ENCODE results near the gene SLU7. TPM values are rescaled to one million over a fixed set of nuclear protein-coding genes. Genes with fewer than 3 reads are reported as not detected.

SLU7 gene
- total and polyA plus RNA-seq, 9 of the 15 experiments (the other 6 are each of a cell fraction or from before 2014, with no cell fraction given): 42.1 to 65.7 (median 54.8) TPM

DNA sequence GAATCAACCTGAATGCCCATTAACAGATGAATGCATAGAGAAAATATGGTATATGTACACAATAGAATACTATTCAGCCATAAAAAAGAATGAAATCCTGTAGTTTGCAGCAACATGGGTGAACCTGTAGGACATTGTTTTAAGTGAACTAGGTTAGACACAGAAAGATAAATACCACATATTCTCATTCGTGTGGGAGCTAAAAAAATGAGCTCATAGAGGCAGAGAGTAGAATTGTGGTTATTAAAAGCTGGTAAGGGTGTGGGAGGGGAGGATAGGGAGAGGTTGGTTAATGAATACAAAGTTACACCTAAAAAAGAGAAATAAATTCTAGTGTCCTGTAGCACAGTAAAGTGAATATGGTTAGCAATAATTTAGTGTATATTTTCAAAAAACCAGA lies 26.3 kb upstream of the SLU7 start (continued):
- TF ChIP-seq, protein P1, sequence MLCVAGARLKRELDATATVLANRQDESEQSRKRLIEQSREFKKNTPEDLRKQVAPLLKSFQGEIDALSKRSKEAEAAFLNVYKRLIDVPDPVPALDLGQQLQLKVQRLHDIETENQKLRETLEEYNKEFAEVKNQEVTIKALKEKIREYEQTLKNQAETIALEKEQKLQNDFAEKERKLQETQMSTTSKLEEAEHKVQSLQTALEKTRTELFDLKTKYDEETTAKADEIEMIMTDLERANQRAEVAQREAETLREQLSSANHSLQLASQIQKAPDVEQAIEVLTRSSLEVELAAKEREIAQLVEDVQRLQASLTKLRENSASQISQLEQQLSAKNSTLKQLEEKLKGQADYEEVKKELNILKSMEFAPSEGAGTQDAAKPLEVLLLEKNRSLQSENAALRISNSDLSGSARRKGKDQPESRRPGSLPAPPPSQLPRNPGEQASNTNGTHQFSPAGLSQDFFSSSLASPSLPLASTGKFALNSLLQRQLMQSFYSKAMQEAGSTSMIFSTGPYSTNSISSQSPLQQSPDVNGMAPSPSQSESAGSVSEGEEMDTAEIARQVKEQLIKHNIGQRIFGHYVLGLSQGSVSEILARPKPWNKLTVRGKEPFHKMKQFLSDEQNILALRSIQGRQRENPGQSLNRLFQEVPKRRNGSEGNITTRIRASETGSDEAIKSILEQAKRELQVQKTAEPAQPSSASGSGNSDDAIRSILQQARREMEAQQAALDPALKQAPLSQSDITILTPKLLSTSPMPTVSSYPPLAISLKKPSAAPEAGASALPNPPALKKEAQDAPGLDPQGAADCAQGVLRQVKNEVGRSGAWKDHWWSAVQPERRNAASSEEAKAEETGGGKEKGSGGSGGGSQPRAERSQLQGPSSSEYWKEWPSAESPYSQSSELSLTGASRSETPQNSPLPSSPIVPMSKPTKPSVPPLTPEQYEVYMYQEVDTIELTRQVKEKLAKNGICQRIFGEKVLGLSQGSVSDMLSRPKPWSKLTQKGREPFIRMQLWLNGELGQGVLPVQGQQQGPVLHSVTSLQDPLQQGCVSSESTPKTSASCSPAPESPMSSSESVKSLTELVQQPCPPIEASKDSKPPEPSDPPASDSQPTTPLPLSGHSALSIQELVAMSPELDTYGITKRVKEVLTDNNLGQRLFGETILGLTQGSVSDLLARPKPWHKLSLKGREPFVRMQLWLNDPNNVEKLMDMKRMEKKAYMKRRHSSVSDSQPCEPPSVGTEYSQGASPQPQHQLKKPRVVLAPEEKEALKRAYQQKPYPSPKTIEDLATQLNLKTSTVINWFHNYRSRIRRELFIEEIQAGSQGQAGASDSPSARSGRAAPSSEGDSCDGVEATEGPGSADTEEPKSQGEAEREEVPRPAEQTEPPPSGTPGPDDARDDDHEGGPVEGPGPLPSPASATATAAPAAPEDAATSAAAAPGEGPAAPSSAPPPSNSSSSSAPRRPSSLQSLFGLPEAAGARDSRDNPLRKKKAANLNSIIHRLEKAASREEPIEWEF (CRISPR knock-in tag; IDR thresholded peaks at IDR 0.05): no peak
- TF ChIP-seq SRF (CRISPR knock-in tag; IDR thresholded peaks at IDR 0.05): no peak
- TF ChIP-seq HSF4 (CRISPR knock-in tag; IDR thresholded peaks at IDR 0.05; ENCODE audit: borderline replicate concordance): no peak
- no peak for TF ChIP-seq ZNF263 (CRISPR knock-in tag; IDR thresholded peaks at IDR 0.05; ENCODE audit: borderline replicate concordance)
- TF ChIP-seq, protein P2, sequence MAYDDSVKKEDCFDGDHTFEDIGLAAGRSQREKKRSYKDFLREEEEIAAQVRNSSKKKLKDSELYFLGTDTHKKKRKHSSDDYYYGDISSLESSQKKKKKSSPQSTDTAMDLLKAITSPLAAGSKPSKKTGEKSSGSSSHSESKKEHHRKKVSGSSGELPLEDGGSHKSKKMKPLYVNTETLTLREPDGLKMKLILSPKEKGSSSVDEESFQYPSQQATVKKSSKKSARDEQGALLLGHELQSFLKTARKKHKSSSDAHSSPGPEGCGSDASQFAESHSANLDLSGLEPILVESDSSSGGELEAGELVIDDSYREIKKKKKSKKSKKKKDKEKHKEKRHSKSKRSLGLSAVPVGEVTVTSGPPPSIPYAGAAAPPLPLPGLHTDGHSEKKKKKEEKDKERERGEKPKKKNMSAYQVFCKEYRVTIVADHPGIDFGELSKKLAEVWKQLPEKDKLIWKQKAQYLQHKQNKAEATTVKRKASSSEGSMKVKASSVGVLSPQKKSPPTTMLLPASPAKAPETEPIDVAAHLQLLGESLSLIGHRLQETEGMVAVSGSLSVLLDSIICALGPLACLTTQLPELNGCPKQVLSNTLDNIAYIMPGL (CRISPR knock-in tag; IDR thresholded peaks at IDR 0.05): no peak
- TF ChIP-seq HOXB6 (CRISPR knock-in tag; IDR thresholded peaks at IDR 0.05; ENCODE audit: borderline replicate concordance): no peak
